ENCODE data around the gene BAIAP3.

BAIAP3 gene

GRCh38 chr16:1378087-1378803 lies 44.8 kb downstream of the BAIAP3 start:
- Histone ChIP-seq H3K9ac (ENCODE audit: insufficient read length, low read depth) (peak overlapping the region; percentile 97), H3K4me3 (ENCODE audit: insufficient read length, low read depth) (peak overlapping the region; percentile 85), H3K36me3 (ENCODE audit: insufficient read depth, insufficient read length, low read length) (peaks cover 33% of the 10 kb centered on the region), H3K9me3 (ENCODE audit: insufficient read depth, low read length) (no peaks in the 10 kb centered on the region), H3K27me3 (ENCODE audit: insufficient read depth, insufficient read length) (peaks cover 3% of the 10 kb centered on the region), H3K4me1 (ENCODE audit: insufficient read depth, insufficient read length) (peaks cover 23% of the 10 kb centered on the region)
- no peak for TF ChIP-seq SUZ12 (IDR thresholded peaks at IDR 0.05; ENCODE audit: extremely low read depth, insufficient read depth, insufficient read length)
- no peak for TF ChIP-seq ZNF274 (IDR thresholded peaks at IDR 0.05; ENCODE audit: low read depth, low read length)
- DNase-seq (ENCODE audit: low read depth, low spot score): no peak

- TF ChIP-seq YY1 (IDR thresholded peaks at IDR 0.05; ENCODE audit: insufficient read depth, insufficient read length): no peak
- no peak for TF ChIP-seq SUZ12 (IDR thresholded peaks at IDR 0.05; ENCODE audit: extremely low read depth, insufficient read depth, insufficient read length)
- DNase-seq (ENCODE audit: low read depth, low spot score): no peak
- H3K9ac ChIP-seq (ENCODE audit: insufficient read length, low read depth): peak overlapping the region; percentile 97
- no peaks in the 10 kb centered on the region for H3K9me3 ChIP-seq (ENCODE audit: insufficient read depth, low read length)
- H3K27me3 ChIP-seq (ENCODE audit: insufficient read depth, insufficient read length): peaks cover 3% of the 10 kb centered on the region
- H3K4me1 ChIP-seq (ENCODE audit: insufficient read depth, insufficient read length): peaks cover 23% of the 10 kb centered on the region
- H3K4me3 ChIP-seq (ENCODE audit: insufficient read length, low read depth): peak overlapping the region; percentile 85
- peaks cover 39% of the 10 kb centered on the region for H3K36me3 ChIP-seq (ENCODE audit: insufficient read depth, insufficient read length, low read length)
These were observed 45.4 kb downstream of the BAIAP3 start for GRCh38 chr16:1378804-1379303.

GRCh38 chr16:1379304-1380076 lies 46.0 kb downstream of the BAIAP3 start:
- DNase-seq (ENCODE audit: low read depth, low spot score): peak; percentile 35
- H3K4me3 ChIP-seq (ENCODE audit: insufficient read length, low read depth): peak overlapping the region; percentile 85
- H3K27me3 ChIP-seq (ENCODE audit: insufficient read depth, insufficient read length): peaks cover 3% of the 10 kb centered on the region
- peak overlapping the region; percentile 97 for H3K9ac ChIP-seq (ENCODE audit: insufficient read length, low read depth)
- H3K36me3 ChIP-seq (ENCODE audit: insufficient read depth, insufficient read length, low read length): peaks cover 36% of the 10 kb centered on the region
- no peak for TF ChIP-seq SUZ12 (IDR thresholded peaks at IDR 0.05; ENCODE audit: extremely low read depth, insufficient read depth, insufficient read length)
- no peak for TF ChIP-seq ZNF274 (IDR thresholded peaks at IDR 0.05; ENCODE audit: low read depth, low read length)
- TF ChIP-seq YY1 (IDR thresholded peaks at IDR 0.05; ENCODE audit: insufficient read depth, insufficient read length): no peak
- H3K9me3 ChIP-seq (ENCODE audit: insufficient read depth, low read length): no peaks in the 10 kb centered on the region
- H3K4me1 ChIP-seq (ENCODE audit: insufficient read depth, insufficient read length): peaks cover 18% of the 10 kb centered on the region

- H3K4me3 ChIP-seq (ENCODE audit: insufficient read length, low read depth): no peak overlapping the region
- peak overlapping the region; percentile 54 for H3K9ac ChIP-seq (ENCODE audit: insufficient read length, low read depth)
- DNase-seq (ENCODE audit: low read depth, low spot score): no peak
These were observed 46.8 kb downstream of the BAIAP3 start for GRCh38 chr16:1380195-1380594.

GRCh38 chr16:1381612-1382406 lies 48.4 kb downstream of the BAIAP3 start:
- H3K36me3 ChIP-seq (ENCODE audit: insufficient read depth, insufficient read length, low read length): peaks cover 22% of the 10 kb centered on the region
- H3K27me3 ChIP-seq (ENCODE audit: insufficient read depth, insufficient read length): peaks cover 3% of the 10 kb centered on the region
- peaks cover 12% of the 10 kb centered on the region for H3K4me1 ChIP-seq (ENCODE audit: insufficient read depth, insufficient read length)
- no peak for TF ChIP-seq ZNF274 (IDR thresholded peaks at IDR 0.05; ENCODE audit: low read depth, low read length)
- TF ChIP-seq SUZ12 (IDR thresholded peaks at IDR 0.05; ENCODE audit: extremely low read depth, insufficient read depth, insufficient read length): no peak
- no peak for TF ChIP-seq YY1 (IDR thresholded peaks at IDR 0.05; ENCODE audit: insufficient read depth, insufficient read length)
- H3K9me3 ChIP-seq (ENCODE audit: insufficient read depth, low read length): no peaks in the 10 kb centered on the region
- H3K9ac ChIP-seq (ENCODE audit: insufficient read length, low read depth): no peak overlapping the region
- H3K4me3 ChIP-seq (ENCODE audit: insufficient read length, low read depth): no peak overlapping the region
- DNase-seq (ENCODE audit: low read depth, low spot score): no peak

More at GRCh38 chr16:1380195-1380594, 46.8 kb downstream of the BAIAP3 start:
- peaks cover 15% of the 10 kb centered on the region for H3K4me1 ChIP-seq (ENCODE audit: insufficient read depth, insufficient read length)
- no peaks in the 10 kb centered on the region for H3K9me3 ChIP-seq (ENCODE audit: insufficient read depth, low read length)
- peaks cover 36% of the 10 kb centered on the region for H3K36me3 ChIP-seq (ENCODE audit: insufficient read depth, insufficient read length, low read length)
- TF ChIP-seq ZNF274 (IDR thresholded peaks at IDR 0.05; ENCODE audit: low read depth, low read length): no peak
- no peak for TF ChIP-seq SUZ12 (IDR thresholded peaks at IDR 0.05; ENCODE audit: extremely low read depth, insufficient read depth, insufficient read length)
- no peak for TF ChIP-seq YY1 (IDR thresholded peaks at IDR 0.05; ENCODE audit: insufficient read depth, insufficient read length)
- H3K27me3 ChIP-seq (ENCODE audit: insufficient read depth, insufficient read length): peaks cover 3% of the 10 kb centered on the region

- no peak overlapping the region for H3K9ac ChIP-seq (ENCODE audit: insufficient read length, low read depth)
- H3K27me3 ChIP-seq (ENCODE audit: insufficient read depth, insufficient read length): no peaks in the 10 kb centered on the region
- no peaks in the 10 kb centered on the region for H3K4me1 ChIP-seq (ENCODE audit: insufficient read depth, insufficient read length)
- H3K4me3 ChIP-seq (ENCODE audit: insufficient read length, low read depth): no peak overlapping the region
- H3K36me3 ChIP-seq (ENCODE audit: insufficient read depth, insufficient read length, low read length): peaks cover 16% of the 10 kb centered on the region
- no peaks in the 10 kb centered on the region for H3K9me3 ChIP-seq (ENCODE audit: insufficient read depth, low read length)
- TF ChIP-seq YY1 (IDR thresholded peaks at IDR 0.05; ENCODE audit: insufficient read depth, insufficient read length): no peak
- TF ChIP-seq SUZ12 (IDR thresholded peaks at IDR 0.05; ENCODE audit: extremely low read depth, insufficient read depth, insufficient read length): no peak
- no peak for TF ChIP-seq ZNF274 (IDR thresholded peaks at IDR 0.05; ENCODE audit: low read depth, low read length)
- DNase-seq (ENCODE audit: low read depth, low spot score): no peak
These were observed 50.1 kb downstream of the BAIAP3 start for GRCh38 chr16:1383556-1383955.
